H1 (cell line): ENCODE measurements around the gene KIAA1671.

Experiments used
- EZH2 ChIP-seq: fragments of 200-600 bp; sonication (generic); IDR thresholded peaks from 2 replicates; pipeline ENCODE4 v1.7.1; 2012; ENCODE audit warnings: low read depth, mild to moderate bottlenecking, moderate library complexity, low read length, inconsistent platforms; ENCODE audit not compliant: severe bottlenecking
- FOSL1 ChIP-seq: IDR thresholded peaks from 2 replicates; pipeline ENCODE4 v1.6.1; 2011; ENCODE audit warnings: mild to moderate bottlenecking, low read depth, low read length, moderate library complexity; ENCODE audit not compliant: insufficient read depth
- GTF2F1 ChIP-seq: IDR thresholded peaks from 2 replicates; pipeline ENCODE4 v1.6.1; 2012; ENCODE audit warnings: low read depth, low read length, improper control_type of control experiment, borderline replicate concordance
- HDAC6 ChIP-seq: IDR thresholded peaks from one replicate; pipeline ENCODE4 v1.7.1; 2012; ENCODE audit warnings: low read depth, mild to moderate bottlenecking, inconsistent platforms, low read length, moderate library complexity
- JUND ChIP-seq: IDR thresholded peaks from 2 replicates; pipeline ENCODE4 v1.6.1; 2011; ENCODE audit warnings: mild to moderate bottlenecking, improper control_type of control experiment, low read length
- TAF1 ChIP-seq: IDR thresholded peaks from 2 replicates; pipeline ENCODE4 v1.6.1; 2011; ENCODE audit warnings: mild to moderate bottlenecking, low read depth, low read length
- TEAD4 ChIP-seq: IDR thresholded peaks from 2 replicates; pipeline ENCODE4 v1.6.1; 2012; ENCODE audit warnings: low read depth, low read length, inconsistent platforms, mixed read lengths
- TF ChIP-seq, protein P1 (sequence below), 3 experiments: IDR thresholded peaks; 1 replicate in 2 of 3; 2 replicates in 1 of 3; pipeline versions ENCODE4 v1.5.1 to v1.6.1; 2011; ENCODE audit warnings: low read length in 3 of 3, mild to moderate bottlenecking in 3 of 3, inconsistent platforms in 2 of 3, low read depth in 1 of 3, moderate library complexity in 1 of 3; ENCODE audit not compliant: insufficient read depth in 1 of 3; ENCODE audit errors: control extremely low read depth in 1 of 3

GRCh38 chr22:25113316-25113721 lies 160.8 kb downstream of the KIAA1671 start:
- TF ChIP-seq HDAC6 (no peak), GTF2F1 (no peak), FOSL1 (no peak), EZH2 (no peak), TEAD4 (no peak), TAF1 (no peak), JUND (no peak)
- TF ChIP-seq, protein P1, sequence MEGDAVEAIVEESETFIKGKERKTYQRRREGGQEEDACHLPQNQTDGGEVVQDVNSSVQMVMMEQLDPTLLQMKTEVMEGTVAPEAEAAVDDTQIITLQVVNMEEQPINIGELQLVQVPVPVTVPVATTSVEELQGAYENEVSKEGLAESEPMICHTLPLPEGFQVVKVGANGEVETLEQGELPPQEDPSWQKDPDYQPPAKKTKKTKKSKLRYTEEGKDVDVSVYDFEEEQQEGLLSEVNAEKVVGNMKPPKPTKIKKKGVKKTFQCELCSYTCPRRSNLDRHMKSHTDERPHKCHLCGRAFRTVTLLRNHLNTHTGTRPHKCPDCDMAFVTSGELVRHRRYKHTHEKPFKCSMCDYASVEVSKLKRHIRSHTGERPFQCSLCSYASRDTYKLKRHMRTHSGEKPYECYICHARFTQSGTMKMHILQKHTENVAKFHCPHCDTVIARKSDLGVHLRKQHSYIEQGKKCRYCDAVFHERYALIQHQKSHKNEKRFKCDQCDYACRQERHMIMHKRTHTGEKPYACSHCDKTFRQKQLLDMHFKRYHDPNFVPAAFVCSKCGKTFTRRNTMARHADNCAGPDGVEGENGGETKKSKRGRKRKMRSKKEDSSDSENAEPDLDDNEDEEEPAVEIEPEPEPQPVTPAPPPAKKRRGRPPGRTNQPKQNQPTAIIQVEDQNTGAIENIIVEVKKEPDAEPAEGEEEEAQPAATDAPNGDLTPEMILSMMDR (IDR thresholded peaks at IDR 0.05; ENCODE audit: control extremely low read depth in 1 of 3, insufficient read depth in 1 of 3, low read depth in 1 of 3, low read length in 3 of 3), result no peak
